OCI-LY1 (cell line): Measurements from ENCODE around the gene PSORS1C1.

Experiments
- H2AFZ ChIP-seq: fragments of 200-600 bp; sonication (generic), shearing (Covaris generic); 2 replicates; pipeline ENCODE4 v1.6.0; 2014; ENCODE audit warnings: antibody characterized with exemption, mild to moderate bottlenecking, low read length
- H3F3A ChIP-seq: fragments of 200-600 bp; sonication (generic), shearing (Covaris generic); 2 replicates; pipeline ENCODE4 v1.6.0; 2014; ENCODE audit warnings: mild to moderate bottlenecking, antibody characterized with exemption, low read length, moderate library complexity; ENCODE audit not compliant: insufficient read depth
- H3K27ac ChIP-seq: fragments of 200-600 bp; sonication (generic); 2 replicates; pipeline ENCODE4 v1.5.1; 2014; ENCODE audit warnings: low read length, mixed run types, mild to moderate bottlenecking, low read depth; ENCODE audit not compliant: poor library complexity, severe bottlenecking
- H3K27me3 ChIP-seq: fragments of 200-600 bp; sonication (generic); 2 replicates; pipeline ENCODE4 v1.6.0; 2014; ENCODE audit warnings: antibody characterized with exemption, mild to moderate bottlenecking, low read length, moderate library complexity; ENCODE audit not compliant: insufficient read depth
- H3K36me3 ChIP-seq: fragments of 200-600 bp; sonication (generic); 2 replicates; pipeline ENCODE4 v1.6.1; 2014; ENCODE audit warnings: mild to moderate bottlenecking, antibody characterized with exemption, low read length, moderate library complexity, mixed read lengths; ENCODE audit not compliant: insufficient read depth
- H3K4me1 ChIP-seq: fragments of 200-600 bp; sonication (generic); 2 replicates; pipeline ENCODE4 v1.5.1; 2014; ENCODE audit warnings: mild to moderate bottlenecking, low read length, moderate library complexity; ENCODE audit not compliant: insufficient read depth, severe bottlenecking
- H3K4me2 ChIP-seq: fragments of 200-600 bp; sonication (generic), shearing (Covaris generic); 2 replicates; pipeline ENCODE4 v1.6.1; 2014; ENCODE audit warnings: low read length
- H3K4me3 ChIP-seq: fragments of 200-600 bp; sonication (generic); 2 replicates; pipeline ENCODE4 v1.5.1; 2014; ENCODE audit warnings: low read length, low read depth, mild to moderate bottlenecking, mixed read lengths; ENCODE audit not compliant: poor library complexity, severe bottlenecking
- H3K79me2 ChIP-seq: fragments of 200-600 bp; shearing (Covaris generic); 2 replicates; pipeline ENCODE4 v1.6.1; 2016; ENCODE audit warnings: mixed run types, low read length, mixed read lengths; ENCODE audit not compliant: insufficient read depth
- H3K9ac ChIP-seq: fragments of 200-600 bp; sonication (generic), shearing (Covaris generic); 2 replicates; pipeline ENCODE4 v1.6.1; 2014; ENCODE audit warnings: mild to moderate bottlenecking, low read length, mixed read lengths
- H3K9me2 ChIP-seq: fragments of 200-600 bp; sonication (generic), shearing (Covaris generic); 2 replicates; pipeline ENCODE4 v1.6.1; 2014; ENCODE audit warnings: low read depth, mild to moderate bottlenecking, low read length, mixed read lengths
- H3K9me3 ChIP-seq: fragments of 200-600 bp; shearing (Covaris generic); 2 replicates; pipeline ENCODE4 v1.6.1; 2014; ENCODE audit warnings: low read length, mixed read lengths
- H4K20me1 ChIP-seq: fragments of 200-600 bp; sonication (generic), shearing (Covaris generic); 2 replicates; pipeline ENCODE4 v1.6.0; 2016; ENCODE audit warnings: mild to moderate bottlenecking, low read length; ENCODE audit not compliant: insufficient read depth
- CTCF ChIP-seq: fragments of 200-600 bp; sonication (generic), shearing (Covaris generic); IDR thresholded peaks from 2 replicates; pipeline ENCODE4 v1.5.1; 2017; ENCODE audit warnings: mild to moderate bottlenecking, antibody characterized with exemption, low read length, moderate library complexity, mixed read lengths
- EZH2 ChIP-seq: fragments of 200-600 bp; sonication (generic), shearing (Covaris generic); IDR thresholded peaks from 2 replicates; pipeline ENCODE4 v1.8.0; 2017; ENCODE audit warnings: borderline replicate concordance, mixed run types, mild to moderate bottlenecking, antibody characterized with exemption, low read length, moderate library complexity, mixed read lengths

The PSORS1C1 gene

GRCh38 chr6:31094389-31094881 lies 20.2 kb upstream of the PSORS1C1 start:
- TF ChIP-seq EZH2 (no peak), CTCF (no peak)
- Histone ChIP-seq H3K9me2 (no peaks in the 10 kb centered on the region), H4K20me1 (no peaks in the 10 kb centered on the region), H3K4me3 (no peak overlapping the region), H3K79me2 (no peaks in the 10 kb centered on the region), H3K4me1 (no peaks in the 10 kb centered on the region), H3K9me3 (no peaks in the 10 kb centered on the region), H3F3A (no peaks in the 10 kb centered on the region), H2AFZ (no peak overlapping the region), H3K4me2 (no peak overlapping the region), H3K27ac (no peak overlapping the region), H3K9ac (no peak overlapping the region), H3K36me3 (no peaks in the 10 kb centered on the region), H3K27me3 (peaks cover 5% of the 10 kb centered on the region; the same call in 1 of the 2 replicates)

- Histone ChIP-seq H3K4me1 (no peaks in the 10 kb centered on the region), H3K27ac (no peak overlapping the region), H4K20me1 (no peaks in the 10 kb centered on the region), H3K9ac (no peak overlapping the region), H3K4me2 (no peak overlapping the region), H2AFZ (no peak overlapping the region), H3K9me3 (no peaks in the 10 kb centered on the region), H3F3A (no peaks in the 10 kb centered on the region), H3K27me3 (no peaks in the 10 kb centered on the region), H3K36me3 (no peaks in the 10 kb centered on the region), H3K79me2 (no peaks in the 10 kb centered on the region), H3K9me2 (no peaks in the 10 kb centered on the region), H3K4me3 (no peak overlapping the region)
- TF ChIP-seq CTCF = no peak
Observed at GRCh38 chr6:31096215-31096614, 18.4 kb upstream of the PSORS1C1 start.

- Histone ChIP-seq H3K4me1 (no peaks in the 10 kb centered on the region), H3K27me3 (no peaks in the 10 kb centered on the region), H3K9ac (no peak overlapping the region), H3K27ac (no peak overlapping the region), H3K9me3 (no peaks in the 10 kb centered on the region), H3K36me3 (no peaks in the 10 kb centered on the region), H3K4me3 (no peak overlapping the region), H3F3A (no peaks in the 10 kb centered on the region), H3K9me2 (no peaks in the 10 kb centered on the region), H3K4me2 (no peak overlapping the region), H2AFZ (no peak overlapping the region), H4K20me1 (no peaks in the 10 kb centered on the region), H3K79me2 (no peaks in the 10 kb centered on the region)
- TF ChIP-seq EZH2 (no peak), CTCF (no peak)
Observed at GRCh38 chr6:31096656-31097055, 17.9 kb upstream of the PSORS1C1 start.
